Stimulated activated CD4-positive, alpha-beta T cell treated with anti-CD3 and anti-CD28 coated beads, TNF-alpha, amount 100 ng/mL, for 24 hours (primary cell): ENCODE results near the gene TUBA1A.
"Not testable (repeated sequence)": the region's sequence is repeated elsewhere in the genome, so short reads cannot be mapped to it uniquely, and the experiment has no call there.

Experiments used
- DNase-seq, 3 experiments: peaks; one replicate each; pipeline ENCODE4 v3.0.0-alpha.2; 2020; ENCODE audit warnings: low read depth in 3 of 3

TUBA1A gene

GRCh38 chr12:49154221-49154620, 34.7 kb downstream of the TUBA1A start:
- no peak for DNase-seq

DNA sequence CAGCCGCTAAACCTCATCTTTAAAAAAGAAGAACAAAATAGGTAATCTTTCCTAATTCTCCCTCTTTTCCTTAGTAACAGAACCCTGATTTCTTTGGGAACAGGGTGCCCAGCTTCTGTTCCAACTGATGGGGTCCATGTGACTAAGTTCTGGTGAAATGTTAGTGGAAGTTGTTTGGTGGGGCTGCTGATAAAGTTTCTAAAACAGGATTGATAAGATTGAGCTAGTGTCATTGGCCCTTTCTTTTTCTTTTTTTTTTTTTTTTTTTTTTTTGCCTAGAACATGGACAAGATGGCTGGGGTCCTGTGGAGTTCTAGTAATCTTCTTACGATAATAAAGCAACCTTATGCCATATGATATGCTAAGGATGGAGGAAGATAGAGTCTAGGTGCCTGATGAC, 41.5 kb downstream of the TUBA1A start:
- DNase-seq, result no peak

DNA sequence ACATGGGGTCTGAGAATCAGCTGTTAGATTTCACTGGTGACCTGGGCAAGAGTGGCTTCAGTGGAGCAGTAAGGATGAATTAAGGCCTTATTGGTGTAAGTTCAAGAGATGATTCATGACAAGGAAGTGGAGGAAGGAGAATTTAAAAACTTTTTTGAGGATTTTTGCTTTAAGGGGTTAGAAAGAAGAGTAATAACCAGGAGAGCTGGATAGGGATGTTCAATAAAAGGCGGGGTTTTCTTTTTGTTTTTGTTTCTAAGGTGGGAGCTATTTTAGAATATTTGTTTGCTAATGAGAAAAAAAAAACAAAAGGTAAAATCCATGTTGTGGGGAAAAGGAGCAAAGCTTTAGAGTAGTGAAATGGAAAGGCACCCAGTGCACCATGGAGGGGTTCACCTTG, 42.5 kb downstream of the TUBA1A start:
- DNase-seq, result no peak

- no peak for DNase-seq
These were observed 44.5 kb downstream of the TUBA1A start for GRCh38 chr12:49144384-49144783.

DNA sequence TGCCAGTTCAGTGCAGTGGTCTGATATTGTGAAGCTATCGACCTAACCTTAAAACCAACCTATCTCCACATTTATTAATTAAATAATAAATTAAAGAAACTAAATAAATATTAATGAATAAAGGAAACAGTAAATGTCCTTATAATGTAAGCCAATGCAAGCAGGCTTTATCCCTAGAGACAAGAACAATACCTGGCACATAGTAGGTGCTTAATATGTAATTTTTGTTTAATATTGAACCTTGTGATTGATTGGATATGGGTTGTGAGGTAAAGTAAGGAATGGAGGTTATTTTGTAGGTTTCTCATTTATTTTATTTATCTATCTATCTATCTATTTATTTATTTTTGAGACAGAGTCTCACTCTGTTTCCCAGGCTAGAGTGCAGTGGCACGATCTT, 49.9 kb downstream of the TUBA1A start:
- DNase-seq, result no peak

DNA sequence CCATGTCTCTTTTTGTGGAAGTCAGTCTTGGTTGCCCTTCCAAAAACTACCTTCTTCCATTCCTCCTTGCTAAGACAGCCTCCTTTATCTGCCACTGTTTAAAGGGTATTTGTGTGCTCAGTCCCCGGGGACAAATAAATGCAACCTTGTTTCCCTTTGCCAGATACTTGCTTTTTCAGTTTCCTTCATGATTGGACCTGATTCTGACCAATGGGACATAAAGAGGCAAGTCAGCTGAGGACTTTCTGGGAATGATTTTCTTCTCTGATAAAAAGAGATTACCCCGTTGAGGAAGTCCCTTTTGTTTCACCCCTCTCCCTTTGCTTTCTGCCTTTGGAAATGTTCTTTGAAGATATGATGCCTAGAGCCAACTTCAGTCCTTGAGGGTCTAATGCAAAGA, 50.3 kb downstream of the TUBA1A start:
- DNase-seq, result no peak

GRCh38 chr12:49137476-49137875, 51.4 kb downstream of the TUBA1A start:
- DNase-seq, result no peak

DNA sequence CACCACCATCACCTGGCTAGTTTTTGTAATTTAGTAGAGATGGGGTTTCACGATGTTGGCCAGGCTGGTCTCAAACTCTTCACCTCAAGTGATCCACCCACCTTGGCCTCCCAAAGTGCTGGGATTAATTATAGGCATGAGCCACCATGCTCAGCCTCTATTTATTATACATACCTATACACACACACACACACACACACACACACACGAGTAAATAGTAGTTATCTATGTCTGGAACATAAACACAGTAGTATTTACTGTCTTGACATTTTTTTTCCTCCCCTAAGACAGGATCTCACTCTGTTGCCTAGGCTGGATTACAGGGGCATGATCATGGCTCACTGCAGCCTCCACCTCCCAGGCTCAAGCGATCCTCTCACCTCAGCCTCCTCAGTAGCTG, 51.9 kb downstream of the TUBA1A start:
- not testable (repeated sequence) for DNase-seq
